HEK293 (cell line): ENCODE measurements around the gene RAB6A.
A peak's percentile ranks its signal among the peaks of the same experiment; 100 is the strongest.

Experiments
- CTCF ChIA-PET: fragments of 350-600 bp; formaldehyde crosslinking; extraction: SDS; loops from one replicate; lab custom pipeline; 2021; ENCODE audit warnings: antibody characterized with exemption; lab: Yijun Ruan, JAX
- POLR2A ChIA-PET: fragments of 300-600 bp; formaldehyde crosslinking; extraction: SDS; loops from one replicate; lab custom pipeline; 2020; ENCODE audit warnings: antibody characterized with exemption, inconsistent platforms; lab: Yijun Ruan, JAX
- H3K27ac ChIP-seq: fragments of 200-500 bp; sonication (Bioruptor generic); 2 replicates; pipeline ENCODE4 v1.5.1; 2014; ENCODE audit warnings: low read depth, low read length, control low read depth, inconsistent platforms; ENCODE audit errors: extremely low read depth
- H3K36me3 ChIP-seq, 2 experiments: fragments of 200-500 bp in 1 of 2; sonication (Bioruptor generic) in 1 of 2; 1 replicate in 1 of 2; 2 replicates in 1 of 2; pipeline ENCODE4 v1.5.1; 2014 to 2017; ENCODE audit warnings: inconsistent platforms in 2 of 2, low read length in 2 of 2; ENCODE audit not compliant: control insufficient read depth in 2 of 2, insufficient read depth in 1 of 2
- H3K4me1 ChIP-seq: fragments of 200-500 bp; sonication (Bioruptor generic); 2 replicates; pipeline ENCODE4 v1.5.1; 2014; ENCODE audit warnings: mild to moderate bottlenecking, low read length, inconsistent platforms; ENCODE audit not compliant: control insufficient read depth, insufficient read depth
- H3K4me3 ChIP-seq: 2 replicates; pipeline ENCODE4 v1.5.1; 2011; ENCODE audit warnings: low read depth, mild to moderate bottlenecking, control low read depth, low read length, moderate library complexity
- H3K9me3 ChIP-seq: fragments of 200-500 bp; sonication (Bioruptor generic); 2 replicates; pipeline ENCODE4 v1.5.1; 2014; ENCODE audit warnings: low read depth, low read length, inconsistent platforms; ENCODE audit not compliant: control insufficient read depth, insufficient read depth
- BCL11B ChIP-seq: fragments of 450-650 bp; formaldehyde crosslinking; IDR thresholded peaks from 2 replicates; pipeline ENCODE4 v1.5.1; 2016; ENCODE audit warnings: low read depth, missing biosample characterization, missing genetic modification characterization
- EGR2 ChIP-seq: fragments of 450-650 bp; formaldehyde crosslinking; IDR thresholded peaks from 2 replicates; pipeline ENCODE4 v1.5.1; 2016; ENCODE audit warnings: low read depth, missing biosample characterization, missing genetic modification characterization
- GFI1B ChIP-seq: fragments of 450-650 bp; formaldehyde crosslinking; IDR thresholded peaks from 2 replicates; pipeline ENCODE4 v1.5.1; 2016; ENCODE audit warnings: missing biosample characterization, missing genetic modification characterization
- MEIS1 ChIP-seq: sonication (generic); formaldehyde crosslinking; IDR thresholded peaks from 2 replicates; pipeline ENCODE4 v1.8.1; 2022; ENCODE audit warnings: missing genetic modification reagents, mild to moderate bottlenecking, borderline replicate concordance
- MZF1 ChIP-seq: fragments of 450-650 bp; formaldehyde crosslinking; IDR thresholded peaks from 2 replicates; pipeline ENCODE4 v1.5.1; 2017; ENCODE audit warnings: missing biosample characterization, missing genetic modification characterization, borderline replicate concordance
- PRDM6 ChIP-seq: fragments of 450-650 bp; formaldehyde crosslinking; IDR thresholded peaks from 2 replicates; pipeline ENCODE4 v1.5.1; 2017; ENCODE audit warnings: missing biosample characterization, missing genetic modification characterization
- ZBTB1 ChIP-seq: fragments of 450-650 bp; formaldehyde crosslinking; IDR thresholded peaks from 2 replicates; pipeline ENCODE4 v1.5.1; 2016; ENCODE audit warnings: missing biosample characterization, missing genetic modification characterization
- ZBTB21 ChIP-seq: fragments of 450-650 bp; formaldehyde crosslinking; IDR thresholded peaks from 2 replicates; pipeline ENCODE4 v1.5.1; 2017; ENCODE audit warnings: missing biosample characterization, missing genetic modification characterization
- ZNF174 ChIP-seq: fragments of 450-650 bp; formaldehyde crosslinking; IDR thresholded peaks from 2 replicates; pipeline ENCODE4 v1.5.0; 2017; ENCODE audit warnings: missing biosample characterization, mild to moderate bottlenecking, missing genetic modification characterization
- ZNF239 ChIP-seq: fragments of 450-650 bp; formaldehyde crosslinking; IDR thresholded peaks from 2 replicates; pipeline ENCODE4 v1.5.1; 2016; ENCODE audit warnings: missing biosample characterization, missing genetic modification characterization
- ZNF366 ChIP-seq: fragments of 450-650 bp; formaldehyde crosslinking; conservative IDR thresholded peaks from 2 replicates; pipeline ENCODE4 v1.5.1; 2016; ENCODE audit warnings: missing biosample characterization, missing genetic modification characterization
- ZNF423 ChIP-seq: fragments of 450-650 bp; formaldehyde crosslinking; IDR thresholded peaks from 2 replicates; pipeline ENCODE4 v1.5.1; 2016; ENCODE audit warnings: missing biosample characterization, missing genetic modification characterization
- ZNF48 ChIP-seq: fragments of 450-650 bp; formaldehyde crosslinking; IDR thresholded peaks from 2 replicates; pipeline ENCODE4 v1.5.1; 2016; ENCODE audit warnings: missing biosample characterization, missing genetic modification characterization
- TF ChIP-seq, protein P1 (sequence below): fragments of 450-650 bp; formaldehyde crosslinking; conservative IDR thresholded peaks from 2 replicates; pipeline ENCODE4 v1.5.1; 2016; ENCODE audit warnings: low read depth, missing biosample characterization, missing genetic modification characterization
- TF ChIP-seq, protein P2 (sequence below): fragments of 450-650 bp; formaldehyde crosslinking; IDR thresholded peaks from 2 replicates; pipeline ENCODE4 v1.5.1; 2016; ENCODE audit warnings: missing biosample characterization, missing genetic modification characterization

Gene RAB6A

DNA sequence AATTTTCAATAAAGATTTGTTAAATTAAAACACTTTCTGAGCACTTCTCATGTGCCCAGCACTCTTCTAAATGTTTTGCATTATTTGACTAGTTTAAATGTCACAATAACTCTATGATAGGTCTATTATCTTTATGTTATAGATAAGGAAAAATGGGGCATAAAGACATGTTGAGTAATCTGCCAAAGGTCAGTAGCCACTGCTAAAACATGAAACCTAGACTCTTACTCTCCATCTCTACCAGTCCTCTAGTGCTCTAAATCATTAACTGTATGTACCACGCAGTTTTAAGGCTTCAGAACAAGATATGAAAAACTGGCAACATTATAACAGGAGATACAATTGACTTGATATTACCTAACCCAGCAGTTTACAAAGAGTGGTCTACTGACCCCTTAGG is 6.9 kb downstream of the RAB6A start:
- ChIA-PET POLR2A (no interaction called here), CTCF (interaction anchor here (0.7 kb wide), 1 partner anchor 515 kb away, joined by 3 read pairs; no protein-coding TSS in a partner anchor)

GRCh38 chr11:73752903-73753302 is 8.0 kb downstream of the RAB6A start:
- no peak overlapping the region for H3K4me3 ChIP-seq
- no peaks in the 10 kb centered on the region for H3K9me3 ChIP-seq
- H3K36me3 ChIP-seq = no peaks in the 10 kb centered on the region
- H3K27ac ChIP-seq = no peak overlapping the region
- H3K4me1 ChIP-seq = 0 out of 2 replicates have a peak, but pooled peaks cover 4% of the 10 kb centered on the region
- CTCF ChIA-PET = interaction anchor here (0.7 kb wide), 1 partner anchor 127 kb away, joined by 3 read pairs; no protein-coding TSS in a partner anchor
- TF ChIP-seq EGR2 (tag by site-specific recombination) (no peak), MZF1 (tag by site-specific recombination) (no peak), ZNF239 (no peak), ZBTB1 (tag by site-specific recombination) (no peak), BCL11B (tag by site-specific recombination) (no peak), ZBTB21 (tag by site-specific recombination) (no peak), ZNF366 (tag by site-specific recombination) (no peak), ZNF48 (no peak)
- POLR2A ChIA-PET = no interaction called here

More for the DNA sequence above, 6.9 kb downstream of the RAB6A start:
- 0 out of 2 replicates have a peak, but pooled peaks cover 9% of the 10 kb centered on the region for H3K4me1 ChIP-seq
- TF ChIP-seq GFI1B (no peak), ZNF423 (tag by site-specific recombination) (no peak), PRDM6 (tag by site-specific recombination) (0 out of 2 replicates have a peak, but pooled peaks have one; percentile 13), MEIS1 (CRISPR knock-in tag) (no peak)
- TF ChIP-seq, protein P1, sequence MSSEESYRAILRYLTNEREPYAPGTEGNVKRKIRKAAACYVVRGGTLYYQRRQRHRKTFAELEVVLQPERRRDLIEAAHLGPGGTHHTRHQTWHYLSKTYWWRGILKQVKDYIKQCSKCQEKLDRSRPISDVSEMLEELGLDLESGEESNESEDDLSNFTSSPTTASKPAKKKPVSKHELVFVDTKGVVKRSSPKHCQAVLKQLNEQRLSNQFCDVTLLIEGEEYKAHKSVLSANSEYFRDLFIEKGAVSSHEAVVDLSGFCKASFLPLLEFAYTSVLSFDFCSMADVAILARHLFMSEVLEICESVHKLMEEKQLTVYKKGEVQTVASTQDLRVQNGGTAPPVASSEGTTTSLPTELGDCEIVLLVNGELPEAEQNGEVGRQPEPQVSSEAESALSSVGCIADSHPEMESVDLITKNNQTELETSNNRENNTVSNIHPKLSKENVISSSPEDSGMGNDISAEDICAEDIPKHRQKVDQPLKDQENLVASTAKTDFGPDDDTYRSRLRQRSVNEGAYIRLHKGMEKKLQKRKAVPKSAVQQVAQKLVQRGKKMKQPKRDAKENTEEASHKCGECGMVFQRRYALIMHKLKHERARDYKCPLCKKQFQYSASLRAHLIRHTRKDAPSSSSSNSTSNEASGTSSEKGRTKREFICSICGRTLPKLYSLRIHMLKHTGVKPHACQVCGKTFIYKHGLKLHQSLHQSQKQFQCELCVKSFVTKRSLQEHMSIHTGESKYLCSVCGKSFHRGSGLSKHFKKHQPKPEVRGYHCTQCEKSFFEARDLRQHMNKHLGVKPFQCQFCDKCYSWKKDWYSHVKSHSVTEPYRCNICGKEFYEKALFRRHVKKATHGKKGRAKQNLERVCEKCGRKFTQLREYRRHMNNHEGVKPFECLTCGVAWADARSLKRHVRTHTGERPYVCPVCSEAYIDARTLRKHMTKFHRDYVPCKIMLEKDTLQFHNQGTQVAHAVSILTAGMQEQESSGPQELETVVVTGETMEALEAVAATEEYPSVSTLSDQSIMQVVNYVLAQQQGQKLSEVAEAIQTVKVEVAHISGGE (tag by site-specific recombination) = no peak
- H3K4me3 ChIP-seq = no peak overlapping the region
- no peak overlapping the region for H3K27ac ChIP-seq
- no peaks in the 10 kb centered on the region for H3K9me3 ChIP-seq
- H3K36me3 ChIP-seq = no peaks in the 10 kb centered on the region

DNA sequence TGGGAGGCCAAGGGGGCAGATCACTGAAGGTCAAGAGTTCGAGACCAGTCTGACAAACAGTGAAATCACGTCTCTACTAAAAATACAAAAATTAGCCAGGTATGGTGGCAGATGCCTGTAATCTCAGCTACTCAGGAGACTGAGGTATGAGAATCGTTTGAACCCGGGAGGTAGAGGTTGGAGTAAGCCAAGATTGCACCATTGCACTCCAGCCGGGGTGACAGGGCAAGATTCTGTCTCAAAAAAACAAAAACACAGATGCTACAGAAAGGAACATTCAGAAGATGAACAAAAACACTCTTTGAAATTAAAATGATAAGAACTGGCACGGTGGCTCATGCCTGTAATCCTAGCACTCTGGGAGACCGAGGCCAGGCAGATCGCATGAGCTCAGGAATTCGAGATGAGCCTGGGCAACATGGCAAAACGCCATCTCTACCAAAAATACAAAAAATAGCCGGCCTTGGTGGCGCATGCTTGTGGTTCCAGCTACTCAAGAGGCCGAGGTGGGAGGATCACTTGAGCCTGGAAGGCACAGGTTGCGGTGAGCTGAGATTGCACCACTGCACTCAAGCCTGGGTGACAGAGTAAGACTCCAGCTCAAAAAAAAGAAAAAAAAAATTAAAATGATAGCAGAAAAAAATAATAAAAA is 8.5 kb downstream of the RAB6A start:
- Histone ChIP-seq H3K9me3 (no peaks in the 10 kb centered on the region), H3K4me3 (no peak overlapping the region), H3K27ac (no peak overlapping the region), H3K4me1 (no peaks in the 10 kb centered on the region), H3K36me3 (no peaks in the 10 kb centered on the region)
- TF ChIP-seq ZNF174 (tag by site-specific recombination) = no peak
- TF ChIP-seq, protein P2, sequence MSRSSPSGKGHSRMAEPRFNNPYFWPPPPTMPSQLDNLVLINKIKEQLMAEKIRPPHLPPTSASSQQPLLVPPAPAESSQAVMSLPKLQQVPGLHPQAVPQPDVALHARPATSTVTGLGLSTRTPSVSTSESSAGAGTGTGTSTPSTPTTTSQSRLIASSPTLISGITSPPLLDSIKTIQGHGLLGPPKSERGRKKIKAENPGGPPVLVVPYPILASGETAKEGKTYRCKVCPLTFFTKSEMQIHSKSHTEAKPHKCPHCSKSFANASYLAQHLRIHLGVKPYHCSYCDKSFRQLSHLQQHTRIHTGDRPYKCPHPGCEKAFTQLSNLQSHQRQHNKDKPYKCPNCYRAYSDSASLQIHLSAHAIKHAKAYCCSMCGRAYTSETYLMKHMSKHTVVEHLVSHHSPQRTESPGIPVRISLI (tag by site-specific recombination) = 0 out of 2 replicates have a peak, but pooled peaks have one; percentile 22
- CTCF ChIA-PET = interaction anchor here (0.6 to 0.7 kb wide), 2 partner anchors 126 to 140 kb away, joined by 3 read pairs; no protein-coding TSS in a partner anchor
- POLR2A ChIA-PET = no interaction called here
